ENCODE data around the gene CCL25. TPM values are rescaled to one million over a fixed set of nuclear protein-coding genes. Genes with fewer than 3 reads are reported as not detected.

Gene CCL25
- total and polyA plus RNA-seq, 2 experiments from 2014 or later, result 0.52 to 0.73 TPM

- Histone ChIP-seq H3F3A (replicated peaks; ENCODE audit: low read depth) (no peaks in the 10 kb centered on the region), H4K20me1 (replicated peaks; ENCODE audit: insufficient read depth) (no peaks in the 10 kb centered on the region), H3K9me2 (ENCODE audit: insufficient read depth) (no peaks in the 10 kb centered on the region; the same call in 1 of the 2 replicates), H3K27ac (ENCODE audit: low read depth) (no peak overlapping the region), H2AFZ (no peak overlapping the region), H3K36me3 (ENCODE audit: insufficient read depth) (no peaks in the 10 kb centered on the region), H3K4me1 (ENCODE audit: insufficient read depth) (no peaks in the 10 kb centered on the region), H3K4me3 (no peak overlapping the region), H3K79me2 (replicated peaks; ENCODE audit: insufficient read depth) (no peaks in the 10 kb centered on the region), H3K27me3 (ENCODE audit: insufficient read depth) (no peaks in the 10 kb centered on the region), H3K4me2 (no peak overlapping the region)
- Mint-ChIP-seq H3K9me3 (no peaks in the 10 kb centered on the region), H3K36me3 (ENCODE audit: low read depth) (no peaks in the 10 kb centered on the region), H3K27ac (no peak overlapping the region), H3K4me3 (no peak overlapping the region), H3K4me1 (no peaks in the 10 kb centered on the region; the same call in 2 of the 3 replicates), H3K27me3 (ENCODE audit: insufficient read depth, low read depth, poor library complexity) (peaks cover 2% of the 10 kb centered on the region)
- TF ChIP-seq EZH2phosphoT487 (IDR thresholded peaks at IDR 0.05; ENCODE audit: unreplicated experiment) (no peak), CREB1 (CRISPR knock-in tag; IDR thresholded peaks at IDR 0.05; ENCODE audit: low read depth) (no peak), ETS1 (IDR thresholded peaks at IDR 0.05) (no peak), EZH2 (IDR thresholded peaks at IDR 0.05; ENCODE audit: low read depth, unreplicated experiment) (no peak), STAT1 (IDR thresholded peaks at IDR 0.05; ENCODE audit: unreplicated experiment) (no peak), POLR2AphosphoS5 (IDR thresholded peaks at IDR 0.05; ENCODE audit: low read depth) (no peak), NANOG (IDR thresholded peaks at IDR 0.05; ENCODE audit: borderline replicate concordance) (no peak), ZNF331 (CRISPR knock-in tag; IDR thresholded peaks at IDR 0.05; ENCODE audit: low read depth) (no peak)
- TF ChIP-seq, protein P1, sequence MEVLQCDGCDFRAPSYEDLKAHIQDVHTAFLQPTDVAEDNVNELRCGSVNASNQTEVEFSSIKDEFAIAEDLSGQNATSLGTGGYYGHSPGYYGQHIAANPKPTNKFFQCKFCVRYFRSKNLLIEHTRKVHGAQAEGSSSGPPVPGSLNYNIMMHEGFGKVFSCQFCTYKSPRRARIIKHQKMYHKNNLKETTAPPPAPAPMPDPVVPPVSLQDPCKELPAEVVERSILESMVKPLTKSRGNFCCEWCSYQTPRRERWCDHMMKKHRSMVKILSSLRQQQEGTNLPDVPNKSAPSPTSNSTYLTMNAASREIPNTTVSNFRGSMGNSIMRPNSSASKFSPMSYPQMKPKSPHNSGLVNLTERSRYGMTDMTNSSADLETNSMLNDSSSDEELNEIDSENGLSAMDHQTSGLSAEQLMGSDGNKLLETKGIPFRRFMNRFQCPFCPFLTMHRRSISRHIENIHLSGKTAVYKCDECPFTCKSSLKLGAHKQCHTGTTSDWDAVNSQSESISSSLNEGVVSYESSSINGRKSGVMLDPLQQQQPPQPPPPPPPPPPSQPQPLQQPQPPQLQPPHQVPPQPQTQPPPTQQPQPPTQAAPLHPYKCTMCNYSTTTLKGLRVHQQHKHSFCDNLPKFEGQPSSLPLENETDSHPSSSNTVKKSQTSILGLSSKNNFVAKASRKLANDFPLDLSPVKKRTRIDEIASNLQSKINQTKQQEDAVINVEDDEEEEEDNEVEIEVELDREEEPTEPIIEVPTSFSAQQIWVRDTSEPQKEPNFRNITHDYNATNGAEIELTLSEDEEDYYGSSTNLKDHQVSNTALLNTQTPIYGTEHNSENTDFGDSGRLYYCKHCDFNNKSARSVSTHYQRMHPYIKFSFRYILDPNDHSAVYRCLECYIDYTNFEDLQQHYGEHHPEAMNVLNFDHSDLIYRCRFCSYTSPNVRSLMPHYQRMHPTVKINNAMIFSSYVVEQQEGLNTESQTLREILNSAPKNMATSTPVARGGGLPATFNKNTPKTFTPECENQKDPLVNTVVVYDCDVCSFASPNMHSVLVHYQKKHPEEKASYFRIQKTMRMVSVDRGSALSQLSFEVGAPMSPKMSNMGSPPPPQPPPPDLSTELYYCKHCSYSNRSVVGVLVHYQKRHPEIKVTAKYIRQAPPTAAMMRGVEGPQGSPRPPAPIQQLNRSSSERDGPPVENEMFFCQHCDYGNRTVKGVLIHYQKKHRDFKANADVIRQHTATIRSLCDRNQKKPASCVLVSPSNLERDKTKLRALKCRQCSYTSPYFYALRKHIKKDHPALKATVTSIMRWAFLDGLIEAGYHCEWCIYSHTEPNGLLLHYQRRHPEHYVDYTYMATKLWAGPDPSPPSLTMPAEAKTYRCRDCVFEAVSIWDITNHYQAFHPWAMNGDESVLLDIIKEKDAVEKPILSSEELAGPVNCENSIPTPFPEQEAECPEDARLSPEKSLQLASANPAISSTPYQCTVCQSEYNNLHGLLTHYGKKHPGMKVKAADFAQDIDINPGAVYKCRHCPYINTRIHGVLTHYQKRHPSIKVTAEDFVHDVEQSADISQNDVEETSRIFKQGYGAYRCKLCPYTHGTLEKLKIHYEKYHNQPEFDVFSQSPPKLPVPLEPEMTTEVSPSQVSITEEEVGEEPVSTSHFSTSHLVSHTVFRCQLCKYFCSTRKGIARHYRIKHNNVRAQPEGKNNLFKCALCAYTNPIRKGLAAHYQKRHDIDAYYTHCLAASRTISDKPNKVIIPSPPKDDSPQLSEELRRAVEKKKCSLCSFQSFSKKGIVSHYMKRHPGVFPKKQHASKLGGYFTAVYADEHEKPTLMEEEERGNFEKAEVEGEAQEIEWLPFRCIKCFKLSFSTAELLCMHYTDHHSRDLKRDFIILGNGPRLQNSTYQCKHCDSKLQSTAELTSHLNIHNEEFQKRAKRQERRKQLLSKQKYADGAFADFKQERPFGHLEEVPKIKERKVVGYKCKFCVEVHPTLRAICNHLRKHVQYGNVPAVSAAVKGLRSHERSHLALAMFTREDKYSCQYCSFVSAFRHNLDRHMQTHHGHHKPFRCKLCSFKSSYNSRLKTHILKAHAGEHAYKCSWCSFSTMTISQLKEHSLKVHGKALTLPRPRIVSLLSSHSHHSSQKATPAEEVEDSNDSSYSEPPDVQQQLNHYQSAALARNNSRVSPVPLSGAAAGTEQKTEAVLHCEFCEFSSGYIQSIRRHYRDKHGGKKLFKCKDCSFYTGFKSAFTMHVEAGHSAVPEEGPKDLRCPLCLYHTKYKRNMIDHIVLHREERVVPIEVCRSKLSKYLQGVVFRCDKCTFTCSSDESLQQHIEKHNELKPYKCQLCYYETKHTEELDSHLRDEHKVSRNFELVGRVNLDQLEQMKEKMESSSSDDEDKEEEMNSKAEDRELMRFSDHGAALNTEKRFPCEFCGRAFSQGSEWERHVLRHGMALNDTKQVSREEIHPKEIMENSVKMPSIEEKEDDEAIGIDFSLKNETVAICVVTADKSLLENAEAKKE (CRISPR knock-in tag; IDR thresholded peaks at IDR 0.05), result no peak
- TF ChIP-seq, protein P2, sequence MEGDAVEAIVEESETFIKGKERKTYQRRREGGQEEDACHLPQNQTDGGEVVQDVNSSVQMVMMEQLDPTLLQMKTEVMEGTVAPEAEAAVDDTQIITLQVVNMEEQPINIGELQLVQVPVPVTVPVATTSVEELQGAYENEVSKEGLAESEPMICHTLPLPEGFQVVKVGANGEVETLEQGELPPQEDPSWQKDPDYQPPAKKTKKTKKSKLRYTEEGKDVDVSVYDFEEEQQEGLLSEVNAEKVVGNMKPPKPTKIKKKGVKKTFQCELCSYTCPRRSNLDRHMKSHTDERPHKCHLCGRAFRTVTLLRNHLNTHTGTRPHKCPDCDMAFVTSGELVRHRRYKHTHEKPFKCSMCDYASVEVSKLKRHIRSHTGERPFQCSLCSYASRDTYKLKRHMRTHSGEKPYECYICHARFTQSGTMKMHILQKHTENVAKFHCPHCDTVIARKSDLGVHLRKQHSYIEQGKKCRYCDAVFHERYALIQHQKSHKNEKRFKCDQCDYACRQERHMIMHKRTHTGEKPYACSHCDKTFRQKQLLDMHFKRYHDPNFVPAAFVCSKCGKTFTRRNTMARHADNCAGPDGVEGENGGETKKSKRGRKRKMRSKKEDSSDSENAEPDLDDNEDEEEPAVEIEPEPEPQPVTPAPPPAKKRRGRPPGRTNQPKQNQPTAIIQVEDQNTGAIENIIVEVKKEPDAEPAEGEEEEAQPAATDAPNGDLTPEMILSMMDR (conservative IDR thresholded peaks at IDR 0.05; ENCODE audit: low read depth in 2 of 2), result no peak
- no peak for DNase-seq (ENCODE audit: low spot score)
- ATAC-seq, result no peak
These were observed 9.7 kb upstream of the CCL25 start for GRCh38 chr19:8042900-8043299.
